ENCODE results near the gene TBC1D2.
"Not testable (repeated sequence)": the region's sequence is repeated elsewhere in the genome, so short reads cannot be mapped to it uniquely, and the experiment has no call there.

TBC1D2 gene

GRCh38 chr9:98176391-98177259, 78.8 kb downstream of the TBC1D2 start:
- H3K27me3 Mint-ChIP-seq = no peaks in the 10 kb centered on the region
- H3K36me3 Mint-ChIP-seq = no peaks in the 10 kb centered on the region
- DNase-seq (ENCODE audit: low spot score in 2 of 2) (no peak), ATAC-seq (ENCODE audit: low read depth) (no peak)
- H3K27ac Mint-ChIP-seq = no peak overlapping the region
- H3K9me3 Mint-ChIP-seq = no peaks in the 10 kb centered on the region
- H3K4me3 Mint-ChIP-seq = no peak overlapping the region
- peaks cover 4% of the 10 kb centered on the region for H3K4me1 Mint-ChIP-seq

GRCh38 chr9:98175762-98176161, 79.7 kb downstream of the TBC1D2 start:
- peaks cover 3% of the 10 kb centered on the region for H3K4me1 Mint-ChIP-seq
- H3K27ac Mint-ChIP-seq = no peak overlapping the region
- DNase-seq (ENCODE audit: low spot score in 2 of 2) (no peak), ATAC-seq (ENCODE audit: low read depth) (no peak)
- no peaks in the 10 kb centered on the region for H3K9me3 Mint-ChIP-seq
- H3K4me3 Mint-ChIP-seq = no peak overlapping the region
- H3K36me3 Mint-ChIP-seq = no peaks in the 10 kb centered on the region
- no peaks in the 10 kb centered on the region for H3K27me3 Mint-ChIP-seq

GRCh38 chr9:98175028-98175569, 80.3 kb downstream of the TBC1D2 start:
- Mint-ChIP-seq H3K27me3 (no peaks in the 10 kb centered on the region), H3K36me3 (no peaks in the 10 kb centered on the region), H3K9me3 (no peaks in the 10 kb centered on the region), H3K4me3 (no peak overlapping the region), H3K4me1 (peaks cover 3% of the 10 kb centered on the region), H3K27ac (no peak overlapping the region)
- DNase-seq (ENCODE audit: low spot score in 2 of 2) = no peak
- no peak for ATAC-seq (ENCODE audit: low read depth)

- H3K4me3 Mint-ChIP-seq; H3K4me1 Mint-ChIP-seq; ATAC-seq (ENCODE audit: low read depth); DNase-seq (ENCODE audit: low spot score in 2 of 2); H3K9me3 Mint-ChIP-seq; H3K27me3 Mint-ChIP-seq; H3K36me3 Mint-ChIP-seq; H3K27ac Mint-ChIP-seq: not testable (repeated sequence)
These were observed 80.9 kb downstream of the TBC1D2 start for GRCh38 chr9:98174502-98174918.

GRCh38 chr9:98173181-98173580, 82.3 kb downstream of the TBC1D2 start:
- H3K4me1 Mint-ChIP-seq = peaks cover 6% of the 10 kb centered on the region
- no peaks in the 10 kb centered on the region for H3K9me3 Mint-ChIP-seq
- DNase-seq (ENCODE audit: low spot score in 2 of 2) (no peak), ATAC-seq (ENCODE audit: low read depth) (no peak)
- no peak overlapping the region for H3K4me3 Mint-ChIP-seq
- H3K27me3 Mint-ChIP-seq = no peaks in the 10 kb centered on the region
- no peaks in the 10 kb centered on the region for H3K36me3 Mint-ChIP-seq
- no peak overlapping the region for H3K27ac Mint-ChIP-seq

- Mint-ChIP-seq H3K9me3 (no peaks in the 10 kb centered on the region), H3K27ac (peak overlapping the region; percentile 41), H3K36me3 (no peaks in the 10 kb centered on the region), H3K4me1 (peaks cover 6% of the 10 kb centered on the region), H3K4me3 (no peak overlapping the region), H3K27me3 (no peaks in the 10 kb centered on the region)
- no peak for DNase-seq (ENCODE audit: low spot score in 2 of 2)
- no peak for ATAC-seq (ENCODE audit: low read depth)
These were observed 82.8 kb downstream of the TBC1D2 start for GRCh38 chr9:98172604-98173003.

- Mint-ChIP-seq H3K4me3 (no peak overlapping the region), H3K4me1 (peaks cover 6% of the 10 kb centered on the region), H3K9me3 (no peaks in the 10 kb centered on the region), H3K27ac (no peak overlapping the region), H3K27me3 (no peaks in the 10 kb centered on the region), H3K36me3 (no peaks in the 10 kb centered on the region)
- ATAC-seq (ENCODE audit: low read depth) = no peak
- DNase-seq (ENCODE audit: low spot score in 2 of 2) = no peak
These were observed 84.1 kb downstream of the TBC1D2 start for GRCh38 chr9:98171176-98171925.

GRCh38 chr9:98168941-98169488, 86.4 kb downstream of the TBC1D2 start:
- Mint-ChIP-seq H3K36me3 (no peaks in the 10 kb centered on the region), H3K27me3 (no peaks in the 10 kb centered on the region), H3K27ac (peak overlapping the region; percentile 88), H3K4me1 (peaks cover 6% of the 10 kb centered on the region), H3K9me3 (no peaks in the 10 kb centered on the region), H3K4me3 (peak overlapping the region; percentile 56)
- DNase-seq (ENCODE audit: low spot score in 2 of 2) (no peak), ATAC-seq (ENCODE audit: low read depth) (peak; percentile 81)

GRCh38 chr9:98168153-98168780, 87.2 kb downstream of the TBC1D2 start:
- ATAC-seq (ENCODE audit: low read depth) = no peak
- peaks cover 8% of the 10 kb centered on the region for H3K4me1 Mint-ChIP-seq

GRCh38 chr9:98164912-98165311, 90.5 kb downstream of the TBC1D2 start:
- Mint-ChIP-seq H3K36me3 (no peaks in the 10 kb centered on the region), H3K27ac (no peak overlapping the region)

More at GRCh38 chr9:98168153-98168780, 87.2 kb downstream of the TBC1D2 start:
- Mint-ChIP-seq H3K4me3 (no peak overlapping the region), H3K36me3 (no peaks in the 10 kb centered on the region), H3K27ac (no peak overlapping the region), H3K9me3 (no peaks in the 10 kb centered on the region), H3K27me3 (peaks cover 1% of the 10 kb centered on the region)
- DNase-seq (ENCODE audit: low spot score in 2 of 2) = no peak

GRCh38 chr9:98162613-98163012, 92.8 kb downstream of the TBC1D2 start:
- DNase-seq (ENCODE audit: low spot score in 2 of 2) (no peak), ATAC-seq (ENCODE audit: low read depth) (no peak)
- H3K27me3 Mint-ChIP-seq = peaks cover 1% of the 10 kb centered on the region
- no peaks in the 10 kb centered on the region for H3K9me3 Mint-ChIP-seq
- H3K27ac Mint-ChIP-seq = no peak overlapping the region
- no peaks in the 10 kb centered on the region for H3K36me3 Mint-ChIP-seq
- H3K4me1 Mint-ChIP-seq = peaks cover 2% of the 10 kb centered on the region
- no peak overlapping the region for H3K4me3 Mint-ChIP-seq

More at GRCh38 chr9:98164912-98165311, 90.5 kb downstream of the TBC1D2 start:
- no peak overlapping the region for H3K4me3 Mint-ChIP-seq
- peaks cover 1% of the 10 kb centered on the region for H3K27me3 Mint-ChIP-seq
- no peaks in the 10 kb centered on the region for H3K9me3 Mint-ChIP-seq
- DNase-seq (ENCODE audit: low spot score in 2 of 2) (no peak), ATAC-seq (ENCODE audit: low read depth) (no peak)
- peaks cover 8% of the 10 kb centered on the region for H3K4me1 Mint-ChIP-seq

- Mint-ChIP-seq H3K4me3 (no peak overlapping the region), H3K27ac (no peak overlapping the region), H3K27me3 (peaks cover 1% of the 10 kb centered on the region), H3K36me3 (no peaks in the 10 kb centered on the region), H3K4me1 (peaks cover 2% of the 10 kb centered on the region), H3K9me3 (no peaks in the 10 kb centered on the region)
- ATAC-seq (ENCODE audit: low read depth) (no peak), DNase-seq (ENCODE audit: low spot score in 2 of 2) (no peak)
These were observed 93.6 kb downstream of the TBC1D2 start for GRCh38 chr9:98161851-98162250.

- ATAC-seq (ENCODE audit: low read depth) (no peak), DNase-seq (ENCODE audit: low spot score in 2 of 2) (no peak)
- Mint-ChIP-seq H3K9me3 (no peaks in the 10 kb centered on the region), H3K27me3 (peaks cover 1% of the 10 kb centered on the region), H3K4me1 (peaks cover 2% of the 10 kb centered on the region), H3K36me3 (peaks cover 2% of the 10 kb centered on the region), H3K27ac (peak overlapping the region; percentile 18), H3K4me3 (no peak overlapping the region)
These were observed 95.7 kb downstream of the TBC1D2 start for GRCh38 chr9:98159790-98160189.

All from memory B cell (primary cell).